Breast epithelium (tissue), 4 donors: ENCODE results near the gene TMEM271. TPM values are rescaled to one million over a fixed set of nuclear protein-coding genes. Genes with fewer than 3 reads are reported as not detected.

Experiments used
- DNase-seq, 2 donors: peaks; one replicate each; pipeline ENCODE4 v3.0.0-alpha.2; 2019; ENCODE audit warnings: low spot score in 2 of 2
- H3K27ac ChIP-seq, 2 donors: fragments of 200-600 bp; sonication (generic) in 1 of 2; one replicate each; pipeline ENCODE4 v1.5.1; 2016 to 2019; ENCODE audit warnings: mild to moderate bottlenecking in 1 of 2
- H3K27me3 ChIP-seq, 2 donors: fragments of 200-600 bp; sonication (generic) in 1 of 2; one replicate each; pipeline versions ENCODE4 v1.5.1 to v1.6.0; 2017 to 2019; ENCODE audit warnings: control low read depth in 1 of 2, mild to moderate bottlenecking in 1 of 2
- H3K36me3 ChIP-seq: fragments of 200-600 bp; one replicate; pipeline ENCODE4 v1.5.1; 2019
- H3K4me1 ChIP-seq, 2 donors: fragments of 200-600 bp; sonication (generic); one replicate each; pipeline ENCODE4 v1.5.1; 2016 to 2019; ENCODE audit warnings: control low read depth in 1 of 2
- H3K4me3 ChIP-seq, 3 donors: fragments of 200-600 bp; sonication (generic); 1 replicate in 2 of 3; 2 replicates in 1 of 3; pipeline ENCODE4 v1.5.1; 2016 to 2019; ENCODE audit warnings: mild to moderate bottlenecking in 3 of 3, moderate library complexity in 2 of 3
- H3K9me3 ChIP-seq, 2 donors: fragments of 200-600 bp; sonication (generic) in 1 of 2; one replicate each; pipeline ENCODE4 v1.5.1; 2016 to 2019; ENCODE audit warnings: control low read depth in 1 of 2
- POLR2A ChIP-seq: fragments of 450-650 bp; IDR thresholded peaks from one replicate; pipeline ENCODE4 v1.6.1; 2016; ENCODE audit warnings: antibody characterized with exemption, mild to moderate bottlenecking, moderate library complexity
- POLR2AphosphoS5 ChIP-seq, 3 donors: sonication (generic); formaldehyde crosslinking; IDR thresholded peaks; one replicate each; pipeline ENCODE4 v1.6.1; 2017; ENCODE audit warnings: antibody characterized with exemption in 3 of 3
- intact Hi-C: fragments of 100-400 bp; cut with DNase I; formaldehyde crosslinking; loops from one replicate; pipeline ENCODE4 v1.15.1; 2023; ENCODE audit warnings: low total_unique reads
- total RNA-seq, 3 donors: library from RNA; depleted of rRNA; stranded (reverse); fragments of >200 nt; gene quantifications; one replicate each; pipeline ENCODE4 v1.1.0, GENCODE V29; 2016
- TF ChIP-seq, protein P1 (sequence below), 3 donors: fragments of 450-650 bp; IDR thresholded peaks; one replicate each; pipeline ENCODE4 v1.5.1; 2016 to 2017; ENCODE audit warnings: antibody characterized with exemption in 3 of 3, mild to moderate bottlenecking in 3 of 3, moderate library complexity in 3 of 3

Gene TMEM271
- total RNA-seq, 3 donors from 2014 or later, result not detected

- H3K27me3 ChIP-seq, result no peaks in the 10 kb centered on the region
- peaks cover 8% of the 10 kb centered on the region for H3K36me3 ChIP-seq
- TF ChIP-seq POLR2AphosphoS5 (IDR thresholded peaks at IDR 0.05) (no peak), POLR2A (no peak)
- TF ChIP-seq, protein P1, sequence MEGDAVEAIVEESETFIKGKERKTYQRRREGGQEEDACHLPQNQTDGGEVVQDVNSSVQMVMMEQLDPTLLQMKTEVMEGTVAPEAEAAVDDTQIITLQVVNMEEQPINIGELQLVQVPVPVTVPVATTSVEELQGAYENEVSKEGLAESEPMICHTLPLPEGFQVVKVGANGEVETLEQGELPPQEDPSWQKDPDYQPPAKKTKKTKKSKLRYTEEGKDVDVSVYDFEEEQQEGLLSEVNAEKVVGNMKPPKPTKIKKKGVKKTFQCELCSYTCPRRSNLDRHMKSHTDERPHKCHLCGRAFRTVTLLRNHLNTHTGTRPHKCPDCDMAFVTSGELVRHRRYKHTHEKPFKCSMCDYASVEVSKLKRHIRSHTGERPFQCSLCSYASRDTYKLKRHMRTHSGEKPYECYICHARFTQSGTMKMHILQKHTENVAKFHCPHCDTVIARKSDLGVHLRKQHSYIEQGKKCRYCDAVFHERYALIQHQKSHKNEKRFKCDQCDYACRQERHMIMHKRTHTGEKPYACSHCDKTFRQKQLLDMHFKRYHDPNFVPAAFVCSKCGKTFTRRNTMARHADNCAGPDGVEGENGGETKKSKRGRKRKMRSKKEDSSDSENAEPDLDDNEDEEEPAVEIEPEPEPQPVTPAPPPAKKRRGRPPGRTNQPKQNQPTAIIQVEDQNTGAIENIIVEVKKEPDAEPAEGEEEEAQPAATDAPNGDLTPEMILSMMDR (IDR thresholded peaks at IDR 0.05), result no peak
- H3K9me3 ChIP-seq, result no peaks in the 10 kb centered on the region
- H3K4me3 ChIP-seq, result no peak overlapping the region
- H3K27ac ChIP-seq, result no peak overlapping the region
- no peaks in the 10 kb centered on the region for H3K4me1 ChIP-seq
- intact Hi-C loops, result no loop called here
- peak; percentile 14 to 36 for DNase-seq
Measured at GRCh38 chr4:537436-538264, 38.4 kb downstream of the TMEM271 start.

DNA sequence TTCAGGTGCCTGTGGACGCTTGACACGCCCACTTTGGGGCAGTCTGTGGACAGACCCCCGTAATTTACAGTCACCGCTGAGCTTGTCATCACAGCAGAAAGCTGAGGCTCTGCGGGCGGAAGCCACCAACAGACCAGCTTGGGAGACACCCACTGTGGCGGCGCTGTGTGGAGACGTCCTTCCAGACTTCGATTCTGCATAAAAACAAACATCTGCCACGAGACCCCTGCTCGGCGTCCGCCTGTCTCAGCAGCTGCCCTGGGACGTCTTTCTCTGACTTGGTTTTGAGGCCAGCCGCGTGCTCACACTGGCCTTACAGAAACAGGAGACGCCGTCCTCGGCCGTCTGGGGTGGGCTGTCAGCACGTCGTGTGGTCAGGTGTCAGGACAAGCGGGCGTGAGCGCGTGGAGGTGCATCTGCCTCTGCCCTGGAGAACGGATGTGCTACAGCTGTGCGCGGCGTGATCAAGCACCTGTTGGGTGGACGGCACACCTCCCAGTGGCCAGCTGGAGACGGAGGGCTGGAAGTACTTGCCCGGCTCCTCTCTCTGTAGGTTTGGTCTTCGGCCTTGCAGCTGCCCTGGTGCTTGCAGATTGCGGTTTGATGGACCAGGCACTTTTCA lies 39.6 kb downstream of the TMEM271 start:
- no peak overlapping the region for H3K27ac ChIP-seq
- H3K4me1 ChIP-seq, result no peaks in the 10 kb centered on the region
- TF ChIP-seq, protein P1 (IDR thresholded peaks at IDR 0.05), result no peak
- TF ChIP-seq POLR2AphosphoS5 (IDR thresholded peaks at IDR 0.05) (no peak), POLR2A (no peak)
- H3K9me3 ChIP-seq, result no peaks in the 10 kb centered on the region
- intact Hi-C loops, result no loop called here
- H3K4me3 ChIP-seq, result no peak overlapping the region
- DNase-seq, result peak in 1 of 2 donors; percentile 48
- H3K27me3 ChIP-seq, result no peaks in the 10 kb centered on the region
- H3K36me3 ChIP-seq, result peaks cover 8% of the 10 kb centered on the region

GRCh38 chr4:535924-536281 lies 40.2 kb downstream of the TMEM271 start:
- TF ChIP-seq, protein P1 (IDR thresholded peaks at IDR 0.05), result no peak
- no peak for TF ChIP-seq POLR2A
- TF ChIP-seq POLR2AphosphoS5 (IDR thresholded peaks at IDR 0.05), result no peak
- intact Hi-C loops, result no loop called here
- peak in 1 of 2 donors; percentile 36 for DNase-seq
- Histone ChIP-seq H3K4me3 (no peak overlapping the region), H3K27me3 (no peaks in the 10 kb centered on the region), H3K27ac (no peak overlapping the region), H3K9me3 (no peaks in the 10 kb centered on the region), H3K36me3 (peaks cover 8% of the 10 kb centered on the region), H3K4me1 (no peaks in the 10 kb centered on the region)

GRCh38 chr4:535181-535923 lies 40.7 kb downstream of the TMEM271 start:
- Histone ChIP-seq H3K4me1 (no peaks in the 10 kb centered on the region), H3K9me3 (no peaks in the 10 kb centered on the region), H3K4me3 (no peak overlapping the region), H3K27ac (no peak overlapping the region), H3K27me3 (no peaks in the 10 kb centered on the region), H3K36me3 (peaks cover 8% of the 10 kb centered on the region)
- intact Hi-C loops, result no loop called here
- TF ChIP-seq, protein P1 (IDR thresholded peaks at IDR 0.05), result no peak
- TF ChIP-seq POLR2A, result no peak
- TF ChIP-seq POLR2AphosphoS5 (IDR thresholded peaks at IDR 0.05), result no peak
- DNase-seq, result no peak
